Activated CD4-positive, alpha-beta T cell treated with anti-CD3 and anti-CD28 coated beads for 36 hours (primary cell): ENCODE measurements around the gene HSF4. TPM values are rescaled to one million over a fixed set of nuclear protein-coding genes. Genes with fewer than 3 reads are reported as not detected.

ENCODE experiments used
- ATAC-seq: fragments of 200-7000 bp; cut with Tn5 transposase; one replicate; pipeline ENCODE4 v1.10.0; 2021; ENCODE audit warnings: mild to moderate bottlenecking, moderate library complexity
- CTCF ChIA-PET: fragments of 350-600 bp; sonication (Branson Sonifier 250); formaldehyde crosslinking; loops from one replicate; lab custom pipeline; 2021; ENCODE audit warnings: antibody characterized with exemption; lab: Charles Lee
- POLR2A ChIA-PET: fragments of 350-600 bp; sonication (Branson Sonifier 250); formaldehyde crosslinking; loops from one replicate; lab custom pipeline; 2021; ENCODE audit warnings: antibody characterized with exemption, inconsistent platforms; lab: Charles Lee
- DNase-seq: peaks from one replicate; pipeline ENCODE4 v3.0.0-alpha.2; 2020
- H3K27ac Mint-ChIP-seq: one replicate; pipeline ENCODE4 v1.8.0; 2021; ENCODE audit warnings: mixed read lengths
- H3K27me3 Mint-ChIP-seq: one replicate; pipeline ENCODE4 v1.8.0; 2021; ENCODE audit warnings: mixed read lengths
- H3K36me3 Mint-ChIP-seq: one replicate; pipeline ENCODE4 v1.8.0; 2021; ENCODE audit warnings: low read depth, mixed read lengths
- H3K4me1 Mint-ChIP-seq: one replicate; pipeline ENCODE4 v1.8.0; 2021; ENCODE audit warnings: mixed read lengths
- H3K4me3 Mint-ChIP-seq: one replicate; pipeline ENCODE4 v1.8.0; 2021; ENCODE audit warnings: mild to moderate bottlenecking, moderate library complexity, mixed read lengths
- H3K9me3 Mint-ChIP-seq: one replicate; pipeline ENCODE4 v1.8.0; 2021; ENCODE audit warnings: low read depth, mixed read lengths
- intact Hi-C, 2 experiments: fragments of 100-400 bp; cut with DNase I in 1 of 2; cut with micrococcal nuclease in 1 of 2; formaldehyde crosslinking; loops; one replicate each; pipeline versions ENCODE4 v1.14.2 to v1.15.1; 2022 to 2024; cut with DNase I, micrococcal nuclease
- total RNA-seq, 2 experiments: library from RNA; stranded (reverse); gene quantifications; one replicate each; pipeline ENCODE4 v1.2.3, GENCODE V29; 2021

Gene HSF4
- total RNA-seq, 2 experiments from 2014 or later, result 15.7 to 20.7 TPM

DNA sequence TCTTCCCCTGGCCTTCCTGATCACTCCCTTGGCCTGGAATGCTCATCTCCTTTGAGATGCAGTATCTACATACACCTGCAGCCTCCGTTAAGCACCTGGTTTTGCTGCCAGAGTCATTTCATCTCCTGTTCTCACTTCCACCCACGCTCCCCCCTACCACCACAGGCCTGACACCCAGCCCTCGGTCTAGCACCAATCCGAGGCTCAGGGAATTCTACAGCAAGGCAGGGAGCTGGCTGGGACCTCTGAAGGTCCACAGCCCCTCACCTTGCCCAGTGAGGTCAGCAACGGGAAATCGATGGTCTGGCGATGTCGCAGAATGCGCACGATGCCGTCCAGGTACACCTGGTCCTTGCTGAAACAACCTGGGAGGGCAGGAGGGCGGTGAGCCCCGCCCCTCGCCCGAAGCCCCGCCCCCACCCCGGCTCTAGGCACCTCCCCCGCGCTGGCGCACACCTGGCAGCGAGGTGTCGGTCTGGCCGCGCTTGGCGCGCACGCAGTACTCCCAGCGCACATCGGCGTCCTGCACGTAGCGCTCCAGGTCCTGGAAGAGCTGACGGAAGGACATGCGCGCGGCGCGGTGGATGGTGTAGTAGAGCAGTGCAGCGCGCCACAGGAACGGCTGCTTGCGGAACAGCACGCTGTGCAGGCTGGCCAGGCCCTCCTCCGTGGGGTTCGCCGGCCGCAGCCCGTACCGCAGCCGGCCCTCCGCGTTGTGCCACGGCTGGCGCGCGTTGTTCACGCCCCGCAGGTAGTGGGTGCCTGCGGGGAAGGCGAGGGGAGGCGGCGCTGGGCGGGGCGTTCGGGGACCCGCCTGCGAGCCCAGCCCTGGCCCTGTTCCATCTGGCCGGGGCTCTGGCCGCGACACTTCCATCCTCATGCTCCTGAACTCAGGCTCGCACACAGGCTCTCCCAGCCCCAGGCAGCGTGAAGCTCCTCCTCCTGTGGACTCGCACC, 13.5 kb downstream of the HSF4 start:
- Mint-ChIP-seq H3K4me1 (peaks cover 24% of the 10 kb centered on the region), H3K27me3 (peaks cover 37% of the 10 kb centered on the region), H3K27ac (no peak overlapping the region), H3K9me3 (no peaks in the 10 kb centered on the region), H3K36me3 (peaks cover 3% of the 10 kb centered on the region), H3K4me3 (peak overlapping the region; percentile 43)
- ChIA-PET CTCF (interaction anchor here (1.0 to 5.3 kb wide), 7 partner anchors 7 to 270 kb away, joined by 4 to 39 read pairs (median 5); partner anchors contain the start of genes EXOC3L1 and HSF4), POLR2A (interaction anchor here (0.8 kb wide), 1 partner anchor 17 kb away, joined by 3 read pairs; no protein-coding TSS in a partner anchor)
- intact Hi-C loops, result no loop called here
- peak; percentile 85 for DNase-seq
- peak; percentile 72 for ATAC-seq

GRCh38 chr16:67179421-67180080, 15.0 kb downstream of the HSF4 start:
- peak; percentile 57 for DNase-seq
- intact Hi-C loops, result loop anchor here in 1 of 2 experiments (10.0 kb wide), 1 partner anchor 905 kb away; the partner anchor contains the start of gene NFATC3
- Mint-ChIP-seq H3K9me3 (no peaks in the 10 kb centered on the region), H3K4me3 (no peak overlapping the region), H3K4me1 (peaks cover 14% of the 10 kb centered on the region), H3K36me3 (peaks cover 3% of the 10 kb centered on the region), H3K27me3 (peaks cover 26% of the 10 kb centered on the region), H3K27ac (no peak overlapping the region)
- ATAC-seq, result no peak
- ChIA-PET POLR2A (no interaction called here), CTCF (interaction anchor here (1.0 kb wide), 1 partner anchor 119 kb away, joined by 3 read pairs; no protein-coding TSS in a partner anchor)

- Mint-ChIP-seq H3K27me3 (peaks cover 28% of the 10 kb centered on the region), H3K4me1 (peaks cover 18% of the 10 kb centered on the region), H3K36me3 (peaks cover 3% of the 10 kb centered on the region), H3K27ac (no peak overlapping the region), H3K9me3 (no peaks in the 10 kb centered on the region), H3K4me3 (no peak overlapping the region)
- intact Hi-C loops, result loop anchor here in 1 of 2 experiments (10.0 kb wide), 1 partner anchor 905 kb away; the partner anchor contains the start of gene NFATC3
- DNase-seq, result no peak
- ChIA-PET CTCF (interaction anchor here (1.0 kb wide), 1 partner anchor 120 kb away, joined by 3 read pairs; no protein-coding TSS in a partner anchor), POLR2A (no interaction called here)
- ATAC-seq, result no peak
These were observed 15.6 kb downstream of the HSF4 start for GRCh38 chr16:67180166-67180565.

DNA sequence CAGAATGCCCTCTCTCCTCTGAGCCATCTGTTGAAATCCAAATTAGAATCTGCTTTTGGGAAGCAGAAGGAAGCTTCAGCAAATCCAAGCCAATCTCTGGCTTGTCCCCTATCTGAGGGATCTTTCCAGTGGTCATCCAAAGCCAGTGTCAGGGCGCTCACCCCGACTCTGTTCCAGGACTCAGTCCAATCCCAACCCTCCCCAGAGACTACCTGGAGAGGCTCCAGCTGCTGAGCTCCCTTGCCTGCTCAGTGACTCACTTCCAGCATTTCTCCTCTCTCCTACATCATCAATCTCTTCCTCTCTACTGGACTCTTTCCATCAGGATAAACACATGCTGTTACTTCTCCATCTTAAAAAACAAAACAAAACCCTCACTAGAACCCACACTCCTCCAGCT, 16.8 kb downstream of the HSF4 start:
- no peak for ATAC-seq
- H3K36me3 Mint-ChIP-seq, result peaks cover 3% of the 10 kb centered on the region
- no peaks in the 10 kb centered on the region for H3K9me3 Mint-ChIP-seq
- peaks cover 24% of the 10 kb centered on the region for H3K27me3 Mint-ChIP-seq
- no peak for DNase-seq
- POLR2A ChIA-PET, result no interaction called here
- H3K4me1 Mint-ChIP-seq, result peaks cover 23% of the 10 kb centered on the region
- intact Hi-C loops, result loop anchor here in 1 of 2 experiments (10.0 kb wide), 1 partner anchor 903 kb away; the partner anchor contains the start of gene NFATC3
- no peak overlapping the region for H3K27ac Mint-ChIP-seq
- CTCF ChIA-PET, result interaction anchor here (0.9 to 2.3 kb wide), 4 partner anchors 9 to 164 kb away, joined by 3 to 7 read pairs (median 3); no protein-coding TSS in a partner anchor
- H3K4me3 Mint-ChIP-seq, result no peak overlapping the region

- Mint-ChIP-seq H3K36me3 (peaks cover 2% of the 10 kb centered on the region), H3K9me3 (no peaks in the 10 kb centered on the region), H3K27me3 (peaks cover 18% of the 10 kb centered on the region), H3K4me1 (peaks cover 23% of the 10 kb centered on the region), H3K4me3 (no peak overlapping the region), H3K27ac (no peak overlapping the region)
- CTCF ChIA-PET, result interaction anchor here (0.9 to 2.3 kb wide), 5 partner anchors 19 to 164 kb away, joined by 3 to 9 read pairs (median 7); no protein-coding TSS in a partner anchor
- intact Hi-C loops, result loop anchor here in 1 of 2 experiments (2.0 to 10.0 kb wide), 2 partner anchors 299 to 903 kb away; partner anchors contain the start of genes ATP6V0D1 and NFATC3
- ATAC-seq (no peak), DNase-seq (no peak)
- POLR2A ChIA-PET, result interaction anchor here (1.5 kb wide), 1 partner anchor 19 kb away, joined by 3 read pairs; no protein-coding TSS in a partner anchor
These were observed 17.7 kb downstream of the HSF4 start for GRCh38 chr16:67182288-67182687.

DNA sequence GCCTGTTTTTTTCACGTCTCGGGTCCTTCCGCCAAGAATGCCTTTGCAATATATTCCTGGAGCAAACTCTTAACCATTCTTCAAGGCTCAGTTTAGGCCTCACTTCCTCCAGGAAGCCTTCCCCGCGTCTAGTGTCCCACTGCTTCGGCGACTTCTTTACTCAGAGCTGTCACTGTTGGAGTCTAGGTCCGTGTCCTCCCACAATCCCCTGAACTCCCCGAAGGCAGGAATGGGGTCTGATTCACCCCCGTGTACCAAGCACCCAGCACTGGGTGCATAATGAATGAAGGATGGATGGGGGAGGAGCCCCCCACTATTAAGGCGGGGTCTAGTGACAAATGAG, 18.7 kb downstream of the HSF4 start:
- Mint-ChIP-seq H3K9me3 (no peaks in the 10 kb centered on the region), H3K36me3 (peaks cover 2% of the 10 kb centered on the region), H3K4me1 (peaks cover 19% of the 10 kb centered on the region), H3K27me3 (peaks cover 11% of the 10 kb centered on the region), H3K27ac (no peak overlapping the region), H3K4me3 (no peak overlapping the region)
- no peak for DNase-seq
- no peak for ATAC-seq
- ChIA-PET CTCF (interaction anchor here (1.1 to 2.3 kb wide), 5 partner anchors 20 to 230 kb away, joined by 3 to 9 read pairs (median 7); no protein-coding TSS in a partner anchor), POLR2A (interaction anchor here (1.5 kb wide), 1 partner anchor 20 kb away, joined by 3 read pairs; no protein-coding TSS in a partner anchor)
- intact Hi-C loops, result loop anchor here (1.0 to 10.0 kb wide), 8 partner anchors 9 to 902 kb away; partner anchors contain the start of genes E2F4 (in 2 of the 2), FBXL8 (in 2 of the 2), TRADD (in 2 of the 2) and ATP6V0D1 (in 1 of the 2)

- Mint-ChIP-seq H3K4me1 (peaks cover 14% of the 10 kb centered on the region), H3K4me3 (no peak within 1 kb of the TSS), H3K27ac (no peak within 1 kb of the TSS), H3K9me3 (no peaks in the 10 kb centered on the region), H3K36me3 (peaks cover 2% of the 10 kb centered on the region), H3K27me3 (peaks cover 9% of the 10 kb centered on the region)
- POLR2A ChIA-PET, result interaction anchor here (1.4 kb wide), 1 partner anchor 23 kb away, joined by 3 read pairs; no protein-coding TSS in a partner anchor
- DNase-seq (peak; percentile 96), ATAC-seq (peak; percentile 97)
- CTCF ChIA-PET, result interaction anchor here (0.6 to 2.3 kb wide), 19 partner anchors 7 to 1985 kb away, joined by 3 to 18 read pairs (median 5); partner anchors contain the start of genes FBXL8, NOL3 and TRADD
- intact Hi-C loops, result loop anchor here (1.0 to 10.0 kb wide), 11 partner anchors 8 to 901 kb away; partner anchors contain the start of genes E2F4 (in 2 of the 2), FBXL8 (in 2 of the 2), TRADD (in 2 of the 2) and ATP6V0D1 (in 1 of the 2)
These were observed 19.3 kb downstream of the HSF4 start, which contains the start of gene MATCAP1 for GRCh38 chr16:67183627-67184452. MATCAP1 (minus strand) TSS chr16:67183963; CDS start chr16:67180610, 3,353 bp downstream.

GRCh38 chr16:67184453-67184994, 20.0 kb downstream of the HSF4 start:
- CTCF ChIA-PET, result interaction anchor here (0.6 to 2.2 kb wide), 28 partner anchors 8 to 1986 kb away, joined by 3 to 18 read pairs (median 4); partner anchors contain the start of genes FBXL8, FHOD1, NOL3 and TRADD
- POLR2A ChIA-PET, result interaction anchor here (1.3 to 1.4 kb wide), 2 partner anchors 24 to 166 kb away, joined by 3 to 4 read pairs; no protein-coding TSS in a partner anchor
- Mint-ChIP-seq H3K27me3 (peaks cover 6% of the 10 kb centered on the region), H3K4me3 (no peak overlapping the region), H3K4me1 (peaks cover 13% of the 10 kb centered on the region), H3K27ac (no peak overlapping the region), H3K9me3 (no peaks in the 10 kb centered on the region), H3K36me3 (no peaks in the 10 kb centered on the region)
- intact Hi-C loops, result loop anchor here in 1 of 2 experiments (2.0 to 10.0 kb wide), 4 partner anchors 156 to 900 kb away; partner anchors contain the start of genes CBFB, CTCF and NFATC3
- no peak for ATAC-seq
- no peak for DNase-seq

- peaks cover 6% of the 10 kb centered on the region for H3K27me3 Mint-ChIP-seq
- ATAC-seq, result peak; percentile 24
- DNase-seq, result peak; percentile 93
- H3K9me3 Mint-ChIP-seq, result no peaks in the 10 kb centered on the region
- no peaks in the 10 kb centered on the region for H3K36me3 Mint-ChIP-seq
- ChIA-PET CTCF (interaction anchor here (0.6 to 2.2 kb wide), 27 partner anchors 8 to 1987 kb away, joined by 3 to 18 read pairs (median 4); partner anchors contain the start of genes FBXL8, FHOD1, NOL3 and TRADD), POLR2A (interaction anchor here (0.6 to 1.4 kb wide), 3 partner anchors 9 to 167 kb away, joined by 3 to 4 read pairs (median 3); no protein-coding TSS in a partner anchor)
- intact Hi-C loops, result loop anchor here (1.0 to 10.0 kb wide), 8 partner anchors 156 to 900 kb away; partner anchors contain the start of genes CBFB (in 1 of the 2), CTCF (in 1 of the 2) and NFATC3 (in 1 of the 2)
- peaks cover 13% of the 10 kb centered on the region for H3K4me1 Mint-ChIP-seq
- no peak overlapping the region for H3K27ac Mint-ChIP-seq
- no peak overlapping the region for H3K4me3 Mint-ChIP-seq
These were observed 20.6 kb downstream of the HSF4 start for GRCh38 chr16:67184995-67185650.
